Lower leg skin (tissue), 4 donors: ENCODE results near the gene ALOX5AP. TPM values are rescaled to one million over a fixed set of nuclear protein-coding genes. Genes with fewer than 3 reads are reported as not detected.

Source experiments
- DNase-seq, 2 donors: peaks; one replicate each; pipeline ENCODE4 v3.0.0-alpha.2; 2019; ENCODE audit warnings: low spot score in 2 of 2
- H3K4me3 ChIP-seq: fragments of 200-600 bp; sonication (generic); 2 replicates; pipeline ENCODE4 v1.5.1; 2017; ENCODE audit warnings: mild to moderate bottlenecking, low read depth; ENCODE audit not compliant: poor library complexity, severe bottlenecking
- POLR2A ChIP-seq, 2 donors: fragments of 450-650 bp; IDR thresholded peaks; one replicate each; pipeline ENCODE4 v1.6.1; 2016 to 2017; ENCODE audit warnings: antibody characterized with exemption in 2 of 2, mild to moderate bottlenecking in 1 of 2, moderate library complexity in 1 of 2
- WGBS, 2 donors: methylation state at CpG; one replicate each; pipeline ENCODE4 v1.1.5; 2018; 5-methylcytosine and 5-hydroxymethylcytosine counted together
- intact Hi-C: fragments of 100-400 bp; cut with DNase I; formaldehyde crosslinking; loops from one replicate; pipeline ENCODE4 v1.15.0; 2023; ENCODE audit warnings: low total_unique reads
- total RNA-seq, 4 donors: library from RNA; depleted of rRNA; stranded (reverse); fragments of >200 nt; gene quantifications; one replicate each; pipeline ENCODE4 v1.1.0, GENCODE V29; 2016
- TF ChIP-seq, protein P1 (sequence below), 3 donors: fragments of 450-650 bp; IDR thresholded peaks; one replicate each; pipeline ENCODE4 v1.5.1; 2016; ENCODE audit warnings: antibody characterized with exemption in 3 of 3, mild to moderate bottlenecking in 3 of 3, moderate library complexity in 2 of 3

Gene ALOX5AP
- total RNA-seq, 4 donors from 2014 or later = 4.2 to 10.9 (median 6.2) TPM

GRCh38 chr13:30711837-30712236, 23.5 kb upstream of the ALOX5AP start:
- no peak for TF ChIP-seq POLR2A (IDR thresholded peaks at IDR 0.05)
- TF ChIP-seq, protein P1, sequence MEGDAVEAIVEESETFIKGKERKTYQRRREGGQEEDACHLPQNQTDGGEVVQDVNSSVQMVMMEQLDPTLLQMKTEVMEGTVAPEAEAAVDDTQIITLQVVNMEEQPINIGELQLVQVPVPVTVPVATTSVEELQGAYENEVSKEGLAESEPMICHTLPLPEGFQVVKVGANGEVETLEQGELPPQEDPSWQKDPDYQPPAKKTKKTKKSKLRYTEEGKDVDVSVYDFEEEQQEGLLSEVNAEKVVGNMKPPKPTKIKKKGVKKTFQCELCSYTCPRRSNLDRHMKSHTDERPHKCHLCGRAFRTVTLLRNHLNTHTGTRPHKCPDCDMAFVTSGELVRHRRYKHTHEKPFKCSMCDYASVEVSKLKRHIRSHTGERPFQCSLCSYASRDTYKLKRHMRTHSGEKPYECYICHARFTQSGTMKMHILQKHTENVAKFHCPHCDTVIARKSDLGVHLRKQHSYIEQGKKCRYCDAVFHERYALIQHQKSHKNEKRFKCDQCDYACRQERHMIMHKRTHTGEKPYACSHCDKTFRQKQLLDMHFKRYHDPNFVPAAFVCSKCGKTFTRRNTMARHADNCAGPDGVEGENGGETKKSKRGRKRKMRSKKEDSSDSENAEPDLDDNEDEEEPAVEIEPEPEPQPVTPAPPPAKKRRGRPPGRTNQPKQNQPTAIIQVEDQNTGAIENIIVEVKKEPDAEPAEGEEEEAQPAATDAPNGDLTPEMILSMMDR (IDR thresholded peaks at IDR 0.05) = no peak
- intact Hi-C loops = no loop called here
- no peak for DNase-seq
- H3K4me3 ChIP-seq = no peak overlapping the region
- 75 to 92% methylated on average over 6 of the region's 6 CpGs for WGBS, 2 donors

GRCh38 chr13:30712536-30713532, 22.5 kb upstream of the ALOX5AP start:
- peak in 1 of 2 donors; percentile 34 for DNase-seq
- no peak for TF ChIP-seq POLR2A (IDR thresholded peaks at IDR 0.05)
- TF ChIP-seq, protein P1 (IDR thresholded peaks at IDR 0.05) = no peak
- WGBS, 2 donors = 70 to 75% methylated on average over 13 of the region's 13 CpGs
- intact Hi-C loops = no loop called here
- no peak overlapping the region for H3K4me3 ChIP-seq

DNA sequence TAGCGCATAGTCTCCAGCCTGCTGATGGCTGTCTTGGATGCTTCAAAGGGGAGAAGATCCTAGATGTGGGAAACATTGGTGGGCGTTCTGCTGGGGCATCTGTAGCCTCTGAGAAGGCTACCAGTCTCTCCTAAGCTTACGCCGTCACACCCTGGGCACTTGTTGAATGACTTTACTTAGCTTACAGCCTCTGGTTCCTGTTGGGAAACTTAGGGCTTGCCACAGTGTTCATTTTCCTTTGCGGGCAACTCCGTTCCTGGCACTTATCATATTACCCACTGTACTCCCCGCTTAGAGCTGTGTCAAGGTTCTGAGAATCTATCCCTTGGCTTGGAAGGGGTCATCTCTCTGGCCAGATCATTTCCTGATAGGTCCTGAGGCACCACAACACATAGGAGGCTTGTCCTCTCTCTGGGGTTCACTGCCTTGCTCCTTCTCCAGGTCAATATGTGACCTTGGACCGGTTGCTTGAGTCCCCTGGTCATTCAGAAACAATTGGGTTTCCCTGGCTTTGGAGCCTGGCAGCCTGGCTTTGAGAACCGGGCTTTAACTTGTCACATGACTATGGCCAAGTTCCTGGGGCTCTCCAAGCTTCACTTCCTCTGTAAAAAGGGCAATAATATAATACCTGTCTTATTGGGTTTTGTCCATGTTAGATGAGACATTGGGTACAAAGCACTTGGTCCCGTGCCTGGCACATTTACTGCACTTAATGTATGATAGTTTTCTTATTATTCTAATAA, 20.5 kb upstream of the ALOX5AP start:
- WGBS, 2 donors = 77 to 93% methylated on average over 10 of the region's 10 CpGs
- intact Hi-C loops = no loop called here
- no peak overlapping the region for H3K4me3 ChIP-seq
- no peak for DNase-seq
- TF ChIP-seq POLR2A (IDR thresholded peaks at IDR 0.05) = no peak
- TF ChIP-seq, protein P1 (IDR thresholded peaks at IDR 0.05) = no peak

DNA sequence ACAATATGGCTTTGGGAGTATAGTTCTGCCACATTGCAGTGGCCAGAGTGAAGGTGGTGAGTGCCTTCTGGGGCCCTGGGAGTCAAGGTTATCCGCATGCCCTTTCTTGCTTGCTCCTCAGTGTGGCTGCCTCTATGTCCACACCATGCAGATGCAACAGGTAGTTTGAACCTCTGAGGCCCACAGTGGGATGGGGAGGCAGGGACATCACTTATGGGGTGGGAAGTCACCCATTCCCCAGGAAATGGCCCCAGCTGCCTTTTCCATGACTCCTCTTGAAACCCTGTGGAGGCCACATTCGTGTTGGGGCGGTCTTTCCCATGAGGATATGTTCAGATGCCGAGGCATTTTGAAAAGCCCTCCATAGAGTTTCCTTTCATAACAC, 20.0 kb upstream of the ALOX5AP start:
- TF ChIP-seq, protein P1 (IDR thresholded peaks at IDR 0.05) = no peak
- TF ChIP-seq POLR2A (IDR thresholded peaks at IDR 0.05) = no peak
- no peak overlapping the region for H3K4me3 ChIP-seq
- DNase-seq = no peak
- intact Hi-C loops = no loop called here
- WGBS, 2 donors = 86 to 88% methylated on average over 4 of the region's 4 CpGs

DNA sequence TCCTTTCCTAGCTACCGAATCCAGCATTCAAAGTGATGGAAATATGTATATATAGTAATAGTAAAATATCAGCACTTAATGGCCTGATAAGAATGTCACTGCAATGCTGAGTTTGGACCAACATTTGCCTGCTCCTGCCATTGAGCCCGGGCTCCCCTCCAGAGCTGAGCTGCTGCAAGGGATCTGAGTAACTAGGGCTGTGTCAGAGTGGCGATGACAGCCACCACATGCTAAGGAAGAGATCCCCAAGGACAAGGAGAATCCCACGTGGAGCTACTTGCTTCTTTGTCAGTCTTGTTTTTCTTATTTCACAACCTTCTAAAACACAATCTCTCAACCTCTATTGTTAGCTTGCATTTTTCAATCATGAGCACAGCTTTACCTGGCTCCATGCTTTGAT, 19.5 kb upstream of the ALOX5AP start:
- DNase-seq = peak in 1 of 2 donors; percentile 54
- 54 to 77% methylated on average over 4 of the region's 4 CpGs for WGBS, 2 donors
- intact Hi-C loops = no loop called here

More for the DNA sequence above, 19.5 kb upstream of the ALOX5AP start:
- TF ChIP-seq POLR2A (IDR thresholded peaks at IDR 0.05) = no peak
- TF ChIP-seq, protein P1 (IDR thresholded peaks at IDR 0.05) = no peak
- no peak overlapping the region for H3K4me3 ChIP-seq
